Omental fat pad (tissue), 4 donors: Measurements from ENCODE around the gene CYBC1. TPM values are rescaled to one million over a fixed set of nuclear protein-coding genes. Genes with fewer than 3 reads are reported as not detected.

Source experiments
- ATAC-seq: fragments of 150-250 bp; one replicate; pipeline ENCODE4 v1.9.1; 2016; ENCODE audit warnings: mild to moderate bottlenecking, moderate library complexity; ENCODE audit not compliant: low FRiP score
- DNase-seq: peaks from one replicate; pipeline ENCODE4 v3.0.0-alpha.2; 2019; ENCODE audit warnings: low spot score
- CTCF ChIP-seq, 3 donors: fragments of 450-650 bp; IDR thresholded peaks; one replicate each; pipeline ENCODE4 v1.5.1; 2016 to 2017; ENCODE audit warnings: antibody characterized with exemption in 3 of 3, mild to moderate bottlenecking in 3 of 3, moderate library complexity in 2 of 3
- total RNA-seq, 4 donors: library from RNA; depleted of rRNA; stranded (reverse); fragments of >200 nt; gene quantifications; one replicate each; pipeline ENCODE4 v1.1.0, GENCODE V29; 2016

The CYBC1 gene
- total RNA-seq, 4 donors from 2014 or later = 43.8 to 74.6 (median 68.4) TPM

- ATAC-seq (no peak), DNase-seq (no peak)
- no peak for TF ChIP-seq CTCF (IDR thresholded peaks at IDR 0.05)
Observed at GRCh38 chr17:82493226-82493781, 42.8 kb upstream of the CYBC1 start.

DNA sequence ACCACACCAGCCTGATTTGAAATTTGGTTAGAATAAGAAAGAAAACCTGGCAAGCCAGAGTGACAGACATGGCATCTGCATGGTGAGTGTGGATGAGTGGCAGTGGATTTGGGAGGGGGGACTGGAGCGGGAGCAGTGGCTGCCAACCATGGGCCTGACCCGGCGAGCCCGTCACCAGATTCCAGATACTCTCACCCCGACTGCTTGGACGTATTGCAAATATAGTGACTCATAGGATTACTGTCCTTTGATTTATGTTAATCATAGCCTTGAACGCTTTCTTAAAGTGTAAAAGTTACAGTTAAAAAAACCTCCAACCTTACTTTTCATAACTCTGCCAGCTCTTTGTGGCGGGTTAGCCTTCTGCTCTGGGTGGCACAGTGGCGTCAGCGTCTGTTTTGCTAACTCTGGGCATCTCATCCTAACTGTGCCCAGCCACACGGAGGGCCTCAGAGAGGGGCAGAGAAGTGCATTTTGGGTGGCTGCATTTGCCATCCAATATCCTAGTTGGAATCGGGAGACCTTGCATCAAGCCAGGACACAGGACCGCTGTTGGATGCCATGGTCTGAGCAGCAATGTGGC lies 42.2 kb upstream of the CYBC1 start:
- DNase-seq (no peak), ATAC-seq (no peak)
- TF ChIP-seq CTCF (IDR thresholded peaks at IDR 0.05) = no peak

DNA sequence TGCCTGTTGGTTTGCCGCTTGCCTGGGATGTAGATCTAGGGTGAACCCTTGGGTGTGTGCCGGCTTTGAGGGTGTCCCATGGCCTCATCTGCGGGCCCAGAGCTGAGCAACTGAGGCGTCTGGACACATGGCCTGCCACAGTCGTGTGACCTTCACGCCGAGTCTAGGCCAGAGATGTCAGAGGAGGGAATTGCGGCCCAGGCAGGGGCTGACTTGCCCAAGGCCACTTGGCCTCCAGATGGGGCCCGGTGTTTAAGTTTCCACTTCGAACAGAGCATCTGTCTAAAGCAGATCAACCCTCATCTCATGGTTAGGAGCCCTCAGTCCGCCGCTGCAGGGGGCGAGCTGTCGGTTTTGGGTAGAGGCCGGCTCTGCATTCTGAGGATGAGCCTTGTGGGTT lies 41.0 kb upstream of the CYBC1 start:
- TF ChIP-seq CTCF (IDR thresholded peaks at IDR 0.05) = no peak
- DNase-seq = no peak
- no peak for ATAC-seq

DNA sequence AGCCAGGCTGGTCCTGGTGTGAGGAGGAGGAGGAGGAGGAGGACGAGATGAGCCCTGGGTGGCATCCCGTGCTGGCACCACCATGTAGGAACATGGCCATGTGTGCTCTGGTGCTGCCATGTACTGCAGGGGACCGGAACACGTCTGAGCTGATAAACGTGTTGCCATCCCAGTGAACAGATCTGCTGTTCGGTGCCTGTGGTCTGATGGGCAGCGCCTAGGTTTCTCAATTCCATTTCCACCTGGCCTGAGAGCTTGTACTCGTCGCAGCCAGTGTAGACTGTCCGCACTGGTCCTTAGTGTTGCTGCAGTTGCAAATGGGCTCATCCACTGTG lies 40.6 kb upstream of the CYBC1 start:
- no peak for DNase-seq
- TF ChIP-seq CTCF (IDR thresholded peaks at IDR 0.05) = no peak
- ATAC-seq = no peak

DNA sequence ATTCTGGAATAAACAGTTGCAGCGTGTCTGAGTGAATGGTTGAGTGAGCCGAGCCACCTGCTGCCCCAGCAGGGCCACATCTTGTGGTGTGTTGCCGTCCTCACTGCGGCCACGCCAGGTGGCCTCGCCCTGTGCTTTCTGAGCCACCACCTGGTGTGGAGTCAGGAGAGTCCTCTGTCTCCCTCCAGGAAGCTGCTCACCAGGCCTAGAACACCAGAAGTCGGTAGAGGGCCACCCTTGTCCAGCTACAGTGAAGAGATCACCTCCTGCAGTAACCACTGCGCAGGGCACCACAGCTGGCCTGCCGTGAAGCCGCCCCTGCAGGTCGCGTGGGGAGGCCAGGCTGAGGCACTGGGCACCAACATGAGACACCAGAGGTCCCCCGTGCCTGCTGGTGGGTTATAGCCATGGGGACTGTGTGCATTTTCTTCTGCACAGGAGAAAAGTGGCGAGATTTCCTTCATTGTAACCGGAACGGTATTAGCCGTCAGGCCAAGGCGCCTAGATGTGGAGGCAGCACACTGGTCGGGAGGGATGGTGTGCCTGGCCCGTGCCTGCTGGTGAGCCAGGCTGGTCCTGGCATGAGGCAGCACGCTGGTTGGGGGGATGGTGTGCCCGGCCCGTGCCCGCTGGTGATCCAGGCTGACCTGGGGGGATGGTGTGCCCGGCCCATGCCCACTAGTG lies 40.1 kb upstream of the CYBC1 start:
- DNase-seq (no peak), ATAC-seq (no peak)
- no peak for TF ChIP-seq CTCF (IDR thresholded peaks at IDR 0.05)

DNA sequence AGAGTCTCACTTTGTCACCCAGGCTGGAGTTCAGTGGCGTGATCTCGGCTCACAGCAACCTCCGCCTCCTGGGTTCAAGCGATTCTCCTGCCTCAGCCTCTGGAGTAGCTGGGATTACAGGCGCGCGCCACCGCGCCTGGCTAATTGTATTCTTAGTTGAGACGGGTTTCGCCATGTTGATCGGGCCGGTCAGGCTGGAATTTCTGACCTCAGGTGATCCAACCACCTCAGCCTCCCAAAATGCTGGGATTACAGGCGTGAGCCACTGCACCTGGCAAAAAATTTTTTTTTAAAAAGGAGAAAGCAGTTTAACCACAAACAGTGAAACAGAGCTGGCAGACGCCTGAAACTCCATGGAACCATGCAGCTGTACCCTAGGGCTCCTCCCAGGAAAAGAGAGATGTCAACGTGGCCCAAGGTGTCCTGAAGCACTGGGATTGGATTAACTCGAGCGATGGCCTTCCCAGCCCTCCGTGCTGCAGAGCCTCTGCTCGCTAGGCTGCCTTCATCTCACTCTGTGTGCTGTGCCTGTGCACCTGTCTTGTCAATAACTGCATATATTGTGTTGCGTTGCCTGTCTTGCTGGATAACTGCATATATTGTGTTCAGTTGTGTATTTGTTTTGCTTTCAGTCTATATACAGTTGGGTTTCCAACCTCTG lies 39.4 kb upstream of the CYBC1 start:
- ATAC-seq = no peak
- DNase-seq = no peak
- TF ChIP-seq CTCF (IDR thresholded peaks at IDR 0.05) = no peak
